ENCODE results near the gene TTC23L. TPM values are rescaled to one million over a fixed set of nuclear protein-coding genes. Genes with fewer than 3 reads are reported as not detected.

TTC23L gene
- total RNA-seq, 1 experiment from 2014 or later = 0.41 TPM

GRCh38 chr5:34831303-34831702 lies 7.7 kb upstream of the TTC23L start:
- TF ChIP-seq EZH2 (IDR thresholded peaks at IDR 0.05; ENCODE audit: borderline replicate concordance, low read depth, low read length, poor library complexity, severe bottlenecking) (no peak), CTCF (conservative IDR thresholded peaks at IDR 0.05; ENCODE audit: low read depth, low read length) (no peak)
- Histone ChIP-seq H3K36me3 (ENCODE audit: insufficient read depth, low read length, poor library complexity, severe bottlenecking) (no peaks in the 10 kb centered on the region), H3K4me1 (ENCODE audit: insufficient read depth, low read length, poor library complexity, severe bottlenecking) (no peaks in the 10 kb centered on the region), H3K27me3 (replicated peaks; ENCODE audit: insufficient read depth, low read depth, low read length, poor library complexity) (no peaks in the 10 kb centered on the region), H3K4me3 (ENCODE audit: low read depth, low read length, poor library complexity, severe bottlenecking) (no peak overlapping the region), H3K9me3 (ENCODE audit: low read depth, low read length, poor library complexity, severe bottlenecking) (no peaks in the 10 kb centered on the region), H3K27ac (ENCODE audit: low read depth, low read length, poor library complexity, severe bottlenecking) (no peak overlapping the region)
- ChIA-PET POLR2A (ENCODE audit: low non-redundant PET) (no interaction called here), CTCF (no interaction called here)
- BruUV-seq (replicated peaks) = no TSS peak
- intact Hi-C loops (cut with micrococcal nuclease; ENCODE audit: unreplicated experiment) = no loop called here
- no peak for DNase-seq (ENCODE audit: low spot score)

- POLR2A ChIA-PET (ENCODE audit: low non-redundant PET) = no interaction called here
- TF ChIP-seq EZH2 (IDR thresholded peaks at IDR 0.05; ENCODE audit: borderline replicate concordance, low read depth, low read length, poor library complexity, severe bottlenecking) (no peak), CTCF (conservative IDR thresholded peaks at IDR 0.05; ENCODE audit: low read depth, low read length) (no peak)
- DNase-seq (ENCODE audit: low spot score) = no peak
- no peaks in the 10 kb centered on the region for H3K36me3 ChIP-seq (ENCODE audit: insufficient read depth, low read length, poor library complexity, severe bottlenecking)
- CTCF ChIA-PET = no interaction called here
- no peak overlapping the region for H3K27ac ChIP-seq (ENCODE audit: low read depth, low read length, poor library complexity, severe bottlenecking)
- no peaks in the 10 kb centered on the region for H3K27me3 ChIP-seq (replicated peaks; ENCODE audit: insufficient read depth, low read depth, low read length, poor library complexity)
- H3K4me3 ChIP-seq (ENCODE audit: low read depth, low read length, poor library complexity, severe bottlenecking) = no peak overlapping the region
- H3K4me1 ChIP-seq (ENCODE audit: insufficient read depth, low read length, poor library complexity, severe bottlenecking) = no peaks in the 10 kb centered on the region
- no peaks in the 10 kb centered on the region for H3K9me3 ChIP-seq (ENCODE audit: low read depth, low read length, poor library complexity, severe bottlenecking)
- BruUV-seq (replicated peaks) = no TSS peak
- intact Hi-C loops (cut with micrococcal nuclease; ENCODE audit: unreplicated experiment) = no loop called here
These were observed 6.4 kb upstream of the TTC23L start for GRCh38 chr5:34832568-34832967.

- ChIA-PET POLR2A (ENCODE audit: low non-redundant PET) (no interaction called here), CTCF (no interaction called here)
- Histone ChIP-seq H3K27me3 (replicated peaks; ENCODE audit: insufficient read depth, low read depth, low read length, poor library complexity) (no peaks in the 10 kb centered on the region), H3K4me1 (ENCODE audit: insufficient read depth, low read length, poor library complexity, severe bottlenecking) (no peaks in the 10 kb centered on the region), H3K36me3 (ENCODE audit: insufficient read depth, low read length, poor library complexity, severe bottlenecking) (no peaks in the 10 kb centered on the region), H3K4me3 (ENCODE audit: low read depth, low read length, poor library complexity, severe bottlenecking) (no peak overlapping the region), H3K9me3 (ENCODE audit: low read depth, low read length, poor library complexity, severe bottlenecking) (no peaks in the 10 kb centered on the region), H3K27ac (ENCODE audit: low read depth, low read length, poor library complexity, severe bottlenecking) (no peak overlapping the region)
- DNase-seq (ENCODE audit: low spot score) = no peak
- BruUV-seq (replicated peaks) = no TSS peak
- intact Hi-C loops (cut with micrococcal nuclease; ENCODE audit: unreplicated experiment) = no loop called here
- TF ChIP-seq CTCF (conservative IDR thresholded peaks at IDR 0.05; ENCODE audit: low read depth, low read length) = no peak
These were observed 5.9 kb upstream of the TTC23L start for GRCh38 chr5:34833090-34833489.
